Prostate gland (tissue), 1 donor: ENCODE data around the gene CLDN22.

ENCODE experiments used
- POLR2A ChIP-seq: fragments of 450-650 bp; IDR thresholded peaks from one replicate; pipeline ENCODE4 v1.6.1; 2016; ENCODE audit warnings: antibody characterized with exemption, mild to moderate bottlenecking
- POLR2AphosphoS5 ChIP-seq: sonication (generic); formaldehyde crosslinking; IDR thresholded peaks from one replicate; pipeline ENCODE4 v1.6.1; 2017; ENCODE audit warnings: antibody characterized with exemption

DNA sequence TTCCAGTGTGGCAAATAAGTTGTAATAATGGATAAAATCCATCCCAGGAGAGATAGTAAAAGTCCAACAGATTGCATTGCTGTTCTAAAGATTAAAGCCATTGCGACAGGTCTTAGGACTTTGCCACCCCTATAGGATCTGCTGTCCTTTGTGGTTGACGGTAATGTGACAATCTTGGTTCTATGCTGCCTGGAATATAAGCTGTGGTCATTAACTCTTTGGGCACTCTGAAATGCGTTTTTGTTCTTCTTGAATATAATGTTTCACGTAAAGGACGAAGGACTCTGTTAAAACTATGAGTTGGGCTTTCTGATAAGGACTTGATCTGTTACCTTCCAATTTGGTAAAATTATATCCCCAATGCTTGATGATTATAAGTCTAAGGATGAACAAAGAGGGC, 2.2 kb upstream of the CLDN22 start, which contains the start of gene CLDN24:
- no peak for TF ChIP-seq POLR2AphosphoS5
- TF ChIP-seq POLR2A: no peak
